H9 (cell line): ENCODE data around the gene BMPER. TPM values are rescaled to one million over a fixed set of nuclear protein-coding genes. Genes with fewer than 3 reads are reported as not detected.

Source experiments
- DNase-seq: peaks from one replicate; pipeline ENCODE4 v3.0.0-alpha.2; 2017
- H2AFZ ChIP-seq: one replicate; pipeline ENCODE4 v1.6.1; 2013; ENCODE audit warnings: mild to moderate bottlenecking, low read length, control low read depth, moderate library complexity
- H2AK5ac ChIP-seq: 2 replicates; pipeline ENCODE4 v1.6.1; 2013; ENCODE audit warnings: low read length, control low read depth, mixed read lengths; ENCODE audit not compliant: insufficient read length
- H2BK120ac ChIP-seq: one replicate; pipeline ENCODE4 v1.6.1; 2013; ENCODE audit warnings: low read depth, mild to moderate bottlenecking, low read length, control low read depth, inconsistent platforms; ENCODE audit not compliant: poor library complexity, severe bottlenecking
- H2BK12ac ChIP-seq: 2 replicates; pipeline ENCODE4 v1.6.1; 2013; ENCODE audit warnings: low read length, control low read depth, mixed read lengths, low read depth; ENCODE audit not compliant: insufficient read length
- H2BK15ac ChIP-seq: 2 replicates; pipeline ENCODE4 v1.6.1; 2013; ENCODE audit warnings: low read depth, low read length, control low read depth
- H2BK20ac ChIP-seq: one replicate; pipeline ENCODE4 v1.6.1; 2013; ENCODE audit warnings: low read depth, mild to moderate bottlenecking, low read length, control low read depth, inconsistent platforms; ENCODE audit not compliant: poor library complexity, severe bottlenecking
- H2BK5ac ChIP-seq: 2 replicates; pipeline ENCODE4 v1.6.1; 2013; ENCODE audit warnings: low read length, control low read depth, mixed read lengths; ENCODE audit not compliant: insufficient read length
- H3K14ac ChIP-seq: 2 replicates; pipeline ENCODE4 v1.6.1; 2013; ENCODE audit warnings: low read length, control low read depth; ENCODE audit not compliant: insufficient read depth
- H3K18ac ChIP-seq: 2 replicates; pipeline ENCODE4 v1.6.1; 2013; ENCODE audit warnings: low read depth, mild to moderate bottlenecking, mixed read lengths, low read length, control low read depth; ENCODE audit not compliant: insufficient read length
- H3K23ac ChIP-seq: 2 replicates; pipeline ENCODE4 v1.6.1; 2013; ENCODE audit warnings: low read length, control low read depth, mixed read lengths, low read depth; ENCODE audit not compliant: insufficient read length
- H3K23me2 ChIP-seq: 2 replicates; pipeline ENCODE4 v1.6.1; 2013; ENCODE audit warnings: low read depth, mild to moderate bottlenecking, mixed read lengths, low read length, control low read depth; ENCODE audit not compliant: insufficient read length, poor library complexity, severe bottlenecking
- H3K27ac ChIP-seq: 2 replicates; pipeline ENCODE4 v1.5.1; 2013; ENCODE audit warnings: low read length, control low read depth, mixed read lengths, low read depth; ENCODE audit not compliant: insufficient read length
- H3K27me3 ChIP-seq: 2 replicates; pipeline ENCODE4 v1.6.1; 2013; ENCODE audit warnings: low read length, control low read depth, inconsistent platforms; ENCODE audit not compliant: insufficient read depth
- H3K4ac ChIP-seq: 2 replicates; pipeline ENCODE4 v1.6.1; 2013; ENCODE audit warnings: low read depth, mild to moderate bottlenecking, control low read depth, inconsistent platforms, low read length, moderate library complexity
- H3K4me1 ChIP-seq: 2 replicates; pipeline ENCODE4 v1.6.1; 2013; ENCODE audit warnings: low read length, control low read depth, inconsistent platforms; ENCODE audit not compliant: insufficient read depth
- H3K4me2 ChIP-seq: 2 replicates; pipeline ENCODE4 v1.6.1; 2013; ENCODE audit warnings: low read length, control low read depth, mixed read lengths; ENCODE audit not compliant: insufficient read length, insufficient read depth
- H3K56ac ChIP-seq: 2 replicates; pipeline ENCODE4 v1.6.1; 2013; ENCODE audit warnings: low read depth, mild to moderate bottlenecking, mixed read lengths, low read length, control low read depth; ENCODE audit not compliant: insufficient read length
- H3K79me1 ChIP-seq: 2 replicates; pipeline ENCODE4 v1.6.1; 2013; ENCODE audit warnings: low read depth, mild to moderate bottlenecking, moderate library complexity, low read length, control low read depth, inconsistent platforms; ENCODE audit not compliant: insufficient read depth, poor library complexity, severe bottlenecking
- H3K79me2 ChIP-seq: 2 replicates; pipeline ENCODE4 v1.6.1; 2013; ENCODE audit warnings: low read length, control low read depth, inconsistent platforms; ENCODE audit not compliant: insufficient read depth
- H3K9ac ChIP-seq: 2 replicates; pipeline ENCODE4 v1.6.1; 2013; ENCODE audit warnings: low read length, control low read depth, mixed read lengths; ENCODE audit not compliant: insufficient read length; ENCODE audit errors: extremely low read depth
- H3K9me3 ChIP-seq: one replicate; pipeline ENCODE4 v1.6.1; 2013; ENCODE audit warnings: low read depth, low read length, inconsistent platforms; ENCODE audit not compliant: control insufficient read depth
- H3T11ph ChIP-seq: one replicate; pipeline ENCODE4 v1.6.1; 2013; ENCODE audit warnings: mild to moderate bottlenecking, low read length, control low read depth, inconsistent platforms
- H4K20me1 ChIP-seq: one replicate; pipeline ENCODE4 v1.6.1; 2013; ENCODE audit not compliant: control insufficient read depth, insufficient read length, insufficient read depth
- H4K5ac ChIP-seq: 2 replicates; pipeline ENCODE4 v1.6.1; 2013; ENCODE audit warnings: low read depth, mild to moderate bottlenecking, mixed read lengths, low read length, control low read depth; ENCODE audit not compliant: insufficient read length
- H4K8ac ChIP-seq: replicated peaks from 2 replicates; pipeline ENCODE4 v1.6.1; 2013; ENCODE audit warnings: low read length, control low read depth, mixed read lengths, low read depth; ENCODE audit not compliant: insufficient read length
- H4K91ac ChIP-seq: 2 replicates; pipeline ENCODE4 v1.6.1; 2013; ENCODE audit warnings: low read depth, mild to moderate bottlenecking, moderate library complexity, mixed read lengths, low read length, control low read depth; ENCODE audit not compliant: insufficient read length
- H3K27ac Mint-ChIP-seq, 3 experiments: 2 replicates in 2 of 3; 3 replicates in 1 of 3; pipeline ENCODE4 v1.8.0; 2020 to 2021; ENCODE audit warnings: mixed read lengths in 3 of 3, mild to moderate bottlenecking in 1 of 3, moderate library complexity in 1 of 3
- H3K27me3 Mint-ChIP-seq: 2 replicates; pipeline ENCODE4 v1.8.0; 2021; ENCODE audit warnings: low read depth, mild to moderate bottlenecking, moderate library complexity, mixed read lengths
- H3K36me3 Mint-ChIP-seq, 3 experiments: 2 replicates in 2 of 3; 3 replicates in 1 of 3; pipeline ENCODE4 v1.8.0; 2020 to 2021; ENCODE audit warnings: low read depth in 3 of 3, mixed read lengths in 3 of 3; ENCODE audit not compliant: insufficient read depth in 1 of 3
- H3K4me1 Mint-ChIP-seq, 2 experiments: 2 replicates each; pipeline ENCODE4 v1.8.0; 2020; ENCODE audit warnings: mixed read lengths in 2 of 2
- H3K4me3 Mint-ChIP-seq, 2 experiments: 2 replicates in 1 of 2; 3 replicates in 1 of 2; pipeline ENCODE4 v1.8.0; 2020 to 2021; ENCODE audit warnings: mild to moderate bottlenecking in 2 of 2, mixed read lengths in 2 of 2, moderate library complexity in 1 of 2
- H3K9me3 Mint-ChIP-seq, 2 experiments: 2 replicates in 1 of 2; 3 replicates in 1 of 2; pipeline ENCODE4 v1.8.0; 2020; ENCODE audit warnings: mild to moderate bottlenecking in 2 of 2, mixed read lengths in 2 of 2, moderate library complexity in 1 of 2
- CTCF ChIP-seq: fragments of 200-600 bp; sonication (generic); conservative IDR thresholded peaks from 3 replicates; pipeline ENCODE4 v1.8.0; 2021; ENCODE audit warnings: antibody characterized with exemption, mild to moderate bottlenecking
- WGBS: extraction: QIAGEN DNeasy Blood & Tissue Kit; methylation state at CpG from one replicate; pipeline ENCODE4 v1.1.7; 2013; ENCODE audit warnings: missing lambda C conversion rate, low lambda C conversion rate, mixed read lengths; ENCODE audit not compliant: insufficient read length; ENCODE audit errors: extremely low coverage; 5-methylcytosine and 5-hydroxymethylcytosine counted together
- total RNA-seq: library from RNA; stranded (reverse); gene quantifications from 2 replicates; pipeline ENCODE4 v1.2.1, GENCODE V29; 2021

Gene BMPER
- total RNA-seq, 1 experiment from 2014 or later: 0.20 TPM

GRCh38 chr7:33870120-33870519, 35.2 kb upstream of the BMPER start:
- H3K36me3 Mint-ChIP-seq: peaks cover 0 to 3% (median 0%) of the 10 kb centered on the region in 3 experiments; a peak in 2 of 7 replicates
- no peaks in the 10 kb centered on the region for H3K79me2 ChIP-seq
- TF ChIP-seq CTCF: no peak
- peaks cover 27 to 30% of the 10 kb centered on the region in 2 experiments for H3K4me1 Mint-ChIP-seq
- H3K18ac ChIP-seq: no peak overlapping the region
- H3T11ph ChIP-seq: no peak overlapping the region
- H3K27ac Mint-ChIP-seq: 0 out of 7 replicates have a peak overlapping the region, but pooled peaks of 1 of the 3 experiments have one; percentile 14
- no peak overlapping the region for H4K8ac ChIP-seq
- no peak overlapping the region for H2BK15ac ChIP-seq
- no peaks in the 10 kb centered on the region for H3K27me3 Mint-ChIP-seq
- no CpG with 5 or more reads among the region's 3 CpGs for WGBS
- H4K20me1 ChIP-seq: no peaks in the 10 kb centered on the region
- no peak overlapping the region for H3K9ac ChIP-seq
- no peak overlapping the region for H2BK12ac ChIP-seq
- H4K5ac ChIP-seq: no peak overlapping the region
- H3K9me3 ChIP-seq: no peaks in the 10 kb centered on the region
- no peak overlapping the region for H2BK120ac ChIP-seq
- H2AFZ ChIP-seq: no peak overlapping the region
- H3K23ac ChIP-seq: no peak overlapping the region
- no peak overlapping the region for H2BK5ac ChIP-seq
- H3K4me2 ChIP-seq: no peak overlapping the region
- H3K14ac ChIP-seq: no peak overlapping the region
- no peaks in the 10 kb centered on the region for H3K23me2 ChIP-seq
- no peak for DNase-seq
- no peak overlapping the region for H3K27ac ChIP-seq
- H3K9me3 Mint-ChIP-seq: no peaks in the 10 kb centered on the region
- no peak overlapping the region for H2AK5ac ChIP-seq
- H3K27me3 ChIP-seq: no peaks in the 10 kb centered on the region
- H3K56ac ChIP-seq: no peak overlapping the region
- H2BK20ac ChIP-seq: no peak overlapping the region
- no peak overlapping the region for H3K4ac ChIP-seq
- peaks cover 4% of the 10 kb centered on the region; the same call in 1 of the 2 replicates for H3K4me1 ChIP-seq
- H3K79me1 ChIP-seq: no peaks in the 10 kb centered on the region
- H3K4me3 Mint-ChIP-seq: no peak overlapping the region
- no peak overlapping the region for H4K91ac ChIP-seq
